Bronchial epithelial cell (primary cell): ENCODE measurements around the gene ROS1. TPM values are rescaled to one million over a fixed set of nuclear protein-coding genes. Genes with fewer than 3 reads are reported as not detected.

Source experiments
- DNase-seq: peaks from one replicate; pipeline ENCODE4 v3.0.0-alpha.2; 2010; ENCODE audit warnings: low read depth
- FAIRE-seq: peaks from 2 replicates; lab custom pipeline; 2011; peaks lifted over from hg19 to GRCh38; lab: Jason Lieb, UNC
- H3K27me3 ChIP-seq: 2 replicates; pipeline ENCODE4 v1.5.1; 2011; ENCODE audit warnings: low read length; ENCODE audit not compliant: control insufficient read depth, insufficient read depth
- H3K36me3 ChIP-seq: 2 replicates; pipeline ENCODE4 v1.5.1; 2011; ENCODE audit warnings: low read length; ENCODE audit not compliant: control insufficient read depth, insufficient read depth
- H3K4me3 ChIP-seq: 2 replicates; pipeline ENCODE4 v1.5.1; 2011; ENCODE audit warnings: mild to moderate bottlenecking, low read depth, low read length, control low read depth
- CTCF ChIP-seq: IDR thresholded peaks from 2 replicates; pipeline ENCODE4 v1.5.1; 2011; ENCODE audit warnings: mild to moderate bottlenecking, moderate library complexity, low read length, control low read depth, inconsistent platforms; ENCODE audit not compliant: insufficient read depth, severe bottlenecking
- total RNA-seq: library from RNA; depleted of rRNA; stranded (reverse); fragments of >200 nt; gene quantifications from 2 replicates; pipeline ENCODE4 v1.2.1, GENCODE V29; 2014

ROS1 gene
- total RNA-seq, 1 donor from 2014 or later = 0.26 TPM

GRCh38 chr6:117268924-117269323, 156.8 kb downstream of the ROS1 start:
- no peak for FAIRE-seq
- Histone ChIP-seq H3K27me3 (peaks cover 67% of the 10 kb centered on the region), H3K36me3 (no peaks in the 10 kb centered on the region), H3K4me3 (no peak overlapping the region)
- TF ChIP-seq CTCF = no peak
- no peak for DNase-seq

DNA sequence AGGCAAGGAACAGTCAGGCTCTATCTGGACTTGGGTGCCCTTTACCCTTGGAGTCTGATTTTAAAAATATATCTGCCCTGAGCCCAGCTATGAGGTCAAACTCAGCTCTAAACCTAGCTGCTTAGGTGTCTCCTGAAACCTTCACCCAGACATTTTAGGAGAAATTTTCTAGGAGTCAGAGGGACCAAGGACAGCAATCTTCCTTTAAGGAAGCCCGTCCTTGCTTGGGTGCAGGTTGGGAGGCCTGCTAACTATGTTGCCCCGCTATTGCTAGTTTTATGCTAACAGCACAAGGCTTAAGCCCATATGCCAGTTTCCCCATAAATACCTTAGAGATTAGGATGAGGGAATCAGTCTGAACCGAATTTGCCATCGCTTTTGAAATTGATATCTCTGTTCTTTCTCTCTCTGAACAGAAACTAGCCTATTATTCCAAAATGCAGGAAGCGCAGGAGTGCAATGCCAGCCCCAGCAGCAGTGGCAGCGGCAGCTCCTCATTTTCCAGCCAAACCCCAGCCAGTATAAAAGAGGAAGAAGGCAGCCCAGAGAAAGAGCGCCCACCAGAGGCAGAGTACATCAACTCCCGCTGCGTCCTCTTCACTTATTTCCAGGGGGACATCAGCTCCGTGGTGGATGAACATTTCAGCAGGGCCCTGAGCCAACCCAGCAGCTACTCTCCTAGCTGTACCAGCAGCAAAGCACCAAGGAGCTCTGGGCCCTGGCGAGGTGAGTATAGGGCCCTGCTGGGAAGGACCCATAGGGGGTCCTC, 157.8 kb downstream of the ROS1 start:
- DNase-seq = no peak
- no peak for FAIRE-seq
- no peak for TF ChIP-seq CTCF

DNA sequence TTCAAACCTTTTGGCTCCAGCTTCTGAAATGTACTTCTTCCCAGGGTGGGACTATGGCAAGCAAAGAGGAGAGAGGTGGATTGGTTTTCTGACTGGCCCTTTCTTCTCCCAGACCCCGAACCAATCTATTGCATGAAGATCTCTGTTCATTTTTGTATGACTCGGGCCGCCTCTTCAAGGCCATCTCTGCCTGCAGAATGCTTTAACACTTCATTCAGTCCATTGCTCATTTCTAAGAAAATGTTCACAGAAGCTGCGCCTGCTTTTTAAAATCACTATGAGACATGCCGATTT, 158.7 kb downstream of the ROS1 start:
- DNase-seq (no peak), FAIRE-seq (no peak)
- Histone ChIP-seq H3K27me3 (peaks cover 69% of the 10 kb centered on the region), H3K4me3 (no peak overlapping the region), H3K36me3 (no peaks in the 10 kb centered on the region)
- no peak for TF ChIP-seq CTCF

More for the DNA sequence above, 157.8 kb downstream of the ROS1 start:
- Histone ChIP-seq H3K36me3 (no peaks in the 10 kb centered on the region), H3K27me3 (peaks cover 73% of the 10 kb centered on the region), H3K4me3 (no peak overlapping the region)

- no peak for DNase-seq
- H3K27me3 ChIP-seq = peaks cover 68% of the 10 kb centered on the region
- TF ChIP-seq CTCF = no peak
- no peaks in the 10 kb centered on the region for H3K36me3 ChIP-seq
- H3K4me3 ChIP-seq = no peak overlapping the region
- no peak for FAIRE-seq
These were observed 159.3 kb downstream of the ROS1 start for GRCh38 chr6:117266257-117267053.

- no peaks in the 10 kb centered on the region for H3K36me3 ChIP-seq
- FAIRE-seq = peak; percentile 7
- H3K27me3 ChIP-seq = peaks cover 65% of the 10 kb centered on the region
- DNase-seq = no peak
- no peak for TF ChIP-seq CTCF
- H3K4me3 ChIP-seq = no peak within 1 kb of the TSS
These were observed 160.1 kb downstream of the ROS1 start, which contains the start of gene VGLL2 for GRCh38 chr6:117265410-117266256. TSS of gene VGLL2 (plus strand) at chr6:117265558. CDS start at chr6:117265764, 206 bp downstream.
